Suprapubic skin (tissue), 3 donors: ENCODE measurements around the gene DAP.

Experiments
- EP300 ChIP-seq: sonication (generic); formaldehyde crosslinking; IDR thresholded peaks from one replicate; pipeline ENCODE4 v1.6.1; 2017; ENCODE audit warnings: antibody characterized with exemption
- POLR2A ChIP-seq, 2 donors: fragments of 450-650 bp; IDR thresholded peaks; one replicate each; pipeline ENCODE4 v1.6.1; 2017; ENCODE audit warnings: antibody characterized with exemption in 2 of 2, mild to moderate bottlenecking in 2 of 2, moderate library complexity in 2 of 2
- TF ChIP-seq, protein P1 (sequence below), 2 donors: fragments of 200-600 bp in 1 of 2; fragments of 450-650 bp in 1 of 2; sonication (generic) in 1 of 2; IDR thresholded peaks; one replicate each; pipeline ENCODE4 v1.5.1; 2016 to 2019; ENCODE audit warnings: antibody characterized with exemption in 2 of 2, mild to moderate bottlenecking in 1 of 2, moderate library complexity in 1 of 2

DNA sequence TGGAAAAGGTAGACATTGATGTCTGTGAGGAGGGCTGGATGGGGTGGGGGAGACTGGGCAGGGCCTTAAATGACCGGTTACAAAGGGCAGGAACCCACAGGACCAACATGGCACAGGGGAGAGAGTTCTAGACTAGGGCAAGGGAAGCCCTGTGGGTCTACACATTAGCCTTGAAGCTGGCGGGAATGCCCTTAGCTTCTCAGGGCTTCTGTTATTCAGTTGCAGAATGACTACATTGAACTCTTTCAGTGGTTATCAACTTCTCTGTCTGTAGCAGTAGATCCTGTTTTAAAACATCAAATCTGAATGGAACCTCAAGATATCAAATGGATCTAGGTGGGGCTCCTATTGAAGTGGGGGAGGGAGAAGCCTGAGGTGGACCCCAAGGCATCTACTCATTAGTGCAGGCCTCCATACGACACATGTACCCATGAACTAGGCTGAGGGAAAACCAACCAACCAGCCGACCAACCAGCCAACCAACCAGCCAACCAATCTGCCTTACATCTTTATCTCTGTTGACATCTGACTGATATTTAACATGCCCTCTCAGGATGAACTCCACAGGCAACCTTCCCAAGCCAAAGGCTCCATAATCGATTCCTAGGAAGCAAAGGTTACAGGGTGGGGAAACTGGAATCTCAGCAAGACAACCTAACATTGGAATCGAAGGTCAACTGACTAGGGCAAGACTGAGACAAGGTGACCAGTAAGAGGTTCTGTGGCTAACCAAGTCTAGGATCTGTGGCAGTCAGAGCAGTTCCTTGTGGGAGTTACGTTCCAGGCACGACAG lies 48.3 kb downstream of the DAP start:
- TF ChIP-seq POLR2A (IDR thresholded peaks at IDR 0.05) (no peak), EP300 (no peak)
- TF ChIP-seq, protein P1, sequence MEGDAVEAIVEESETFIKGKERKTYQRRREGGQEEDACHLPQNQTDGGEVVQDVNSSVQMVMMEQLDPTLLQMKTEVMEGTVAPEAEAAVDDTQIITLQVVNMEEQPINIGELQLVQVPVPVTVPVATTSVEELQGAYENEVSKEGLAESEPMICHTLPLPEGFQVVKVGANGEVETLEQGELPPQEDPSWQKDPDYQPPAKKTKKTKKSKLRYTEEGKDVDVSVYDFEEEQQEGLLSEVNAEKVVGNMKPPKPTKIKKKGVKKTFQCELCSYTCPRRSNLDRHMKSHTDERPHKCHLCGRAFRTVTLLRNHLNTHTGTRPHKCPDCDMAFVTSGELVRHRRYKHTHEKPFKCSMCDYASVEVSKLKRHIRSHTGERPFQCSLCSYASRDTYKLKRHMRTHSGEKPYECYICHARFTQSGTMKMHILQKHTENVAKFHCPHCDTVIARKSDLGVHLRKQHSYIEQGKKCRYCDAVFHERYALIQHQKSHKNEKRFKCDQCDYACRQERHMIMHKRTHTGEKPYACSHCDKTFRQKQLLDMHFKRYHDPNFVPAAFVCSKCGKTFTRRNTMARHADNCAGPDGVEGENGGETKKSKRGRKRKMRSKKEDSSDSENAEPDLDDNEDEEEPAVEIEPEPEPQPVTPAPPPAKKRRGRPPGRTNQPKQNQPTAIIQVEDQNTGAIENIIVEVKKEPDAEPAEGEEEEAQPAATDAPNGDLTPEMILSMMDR (IDR thresholded peaks at IDR 0.05): no peak
